DMS153 treated with DMSO at 0.1 percent for 48 hours (cell line): ENCODE data around the gene SERP2.

ENCODE experiments used
- DNase-seq: peaks from one replicate; lab custom pipeline; 2025; ENCODE audit not compliant: unreplicated experiment; lab: John Stamatoyannopoulos, UW

Gene SERP2

GRCh38 chr13:44432650-44433049, 59.0 kb downstream of the SERP2 start:
- no peak for DNase-seq

DNA sequence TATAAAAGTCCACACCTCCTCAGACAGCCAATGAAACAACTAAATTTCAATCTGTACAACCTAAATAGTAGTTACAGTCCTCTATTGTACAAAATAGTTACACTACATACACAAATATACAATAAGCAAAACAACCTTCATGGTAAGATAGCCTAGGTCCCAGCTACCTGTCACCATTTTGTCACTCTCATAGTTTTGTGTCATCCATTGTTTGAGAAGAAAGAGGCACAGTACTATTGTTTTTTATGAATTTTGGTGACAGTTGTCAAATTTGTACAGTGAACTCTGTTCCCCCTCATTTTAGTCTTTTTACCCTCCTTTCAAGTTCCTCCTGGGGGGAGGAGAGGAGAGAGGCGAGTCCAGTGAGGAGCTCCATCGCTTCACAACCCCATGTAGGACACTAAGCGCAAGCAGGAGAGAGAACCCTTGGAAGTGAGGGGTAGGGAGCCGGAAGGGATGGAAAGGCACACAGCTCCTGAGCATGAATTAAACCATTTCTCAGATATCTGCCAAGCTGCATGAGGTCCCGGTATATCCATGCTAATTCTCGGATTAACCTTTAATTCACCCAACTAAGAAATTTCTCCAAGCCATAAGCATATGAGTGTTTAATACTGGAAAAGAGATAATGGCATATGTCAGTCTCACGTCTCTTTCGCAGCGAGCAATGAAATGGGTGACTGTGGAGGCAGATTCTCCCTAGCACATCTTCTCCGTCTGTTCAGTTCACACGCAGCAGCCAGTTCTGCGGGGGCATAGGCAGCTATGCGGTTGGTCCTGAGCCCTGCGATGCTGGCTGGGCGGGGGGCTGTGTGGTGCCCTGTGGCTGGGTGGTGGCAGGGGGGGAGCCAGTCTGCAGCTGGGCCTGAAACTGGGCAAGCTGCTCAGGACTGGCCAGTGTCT, 60.5 kb downstream of the SERP2 start:
- no peak for DNase-seq

DNA sequence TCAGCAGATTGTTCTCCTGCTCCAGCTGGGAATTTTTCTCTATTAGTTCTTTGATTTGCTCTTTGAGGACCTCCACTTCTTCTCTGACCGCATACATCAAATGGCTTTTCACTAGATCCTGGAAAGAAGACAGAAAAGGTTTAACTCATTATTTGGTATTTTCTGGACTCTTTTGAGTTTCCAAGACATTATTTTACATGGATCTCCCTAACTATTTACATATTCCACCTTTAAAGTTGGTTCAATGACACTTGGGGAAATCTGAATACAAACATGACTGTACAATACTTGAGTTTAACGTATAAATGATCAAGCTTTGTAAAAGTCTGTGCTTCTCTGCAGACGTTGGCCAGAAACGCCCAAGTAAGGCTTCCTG, 61.1 kb downstream of the SERP2 start:
- no peak for DNase-seq

GRCh38 chr13:44435142-44435918, 61.7 kb downstream of the SERP2 start:
- DNase-seq, result peak; percentile 94

- DNase-seq, result no peak
These were observed 62.4 kb downstream of the SERP2 start for GRCh38 chr13:44435919-44436510.

GRCh38 chr13:44436589-44437337, 63.1 kb downstream of the SERP2 start:
- peak; percentile 91 for DNase-seq

DNA sequence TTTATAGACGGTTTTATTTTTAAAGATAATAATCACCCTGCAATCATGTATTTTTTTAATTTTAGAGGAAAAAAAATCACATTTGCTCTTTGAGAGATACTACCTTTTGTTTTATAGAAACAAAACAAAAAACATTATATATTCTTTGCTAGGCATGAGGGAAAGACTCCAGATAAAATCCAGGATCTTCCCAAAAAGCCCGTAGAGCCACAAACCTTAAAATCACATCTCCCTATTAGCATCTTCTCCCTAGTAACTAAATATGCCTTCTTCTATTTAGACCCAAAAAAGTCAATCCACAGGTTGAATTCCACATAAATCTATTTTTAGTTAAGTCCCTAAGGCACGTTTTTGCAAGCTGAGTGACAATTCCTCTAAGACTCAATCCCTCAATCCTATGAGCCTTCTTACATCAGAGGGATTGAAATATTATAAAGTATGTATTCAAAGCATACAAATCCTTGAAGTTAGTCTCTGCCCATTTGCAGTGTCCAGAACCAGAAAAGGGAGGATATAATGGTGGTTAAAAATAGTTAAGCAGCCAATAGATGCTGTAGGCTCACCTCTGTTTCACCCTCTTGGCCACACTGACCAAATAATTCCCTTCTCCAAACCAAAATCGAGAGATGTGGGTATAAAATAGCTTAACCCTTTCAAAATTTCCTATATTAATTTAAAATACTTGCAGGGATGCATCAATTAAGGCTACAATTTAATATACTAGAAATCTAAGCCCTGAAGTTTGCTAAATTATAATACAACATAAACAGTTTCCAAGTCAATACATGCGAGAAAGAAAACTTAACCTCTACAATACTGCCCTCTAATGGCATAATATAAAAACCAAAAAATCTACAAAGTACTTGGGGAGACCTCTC, 64.0 kb downstream of the SERP2 start:
- DNase-seq, result peak; percentile 70

GRCh38 chr13:44438234-44438579, 64.6 kb downstream of the SERP2 start:
- no peak for DNase-seq

GRCh38 chr13:44439452-44440024, 65.9 kb downstream of the SERP2 start:
- no peak for DNase-seq

GRCh38 chr13:44440046-44440608, 66.5 kb downstream of the SERP2 start:
- no peak for DNase-seq
